Stimulated activated CD8-positive, alpha-beta memory T cell treated with anti-CD3 and anti-CD28 coated beads, Interleukin-2, amount 100 ng/mL, for 48 hours (primary cell): ENCODE data around the gene APOC1.
A peak's percentile ranks its signal among the peaks of the same experiment; 100 is the strongest.
"Not testable (repeated sequence)": the region's sequence is repeated elsewhere in the genome, so short reads cannot be mapped to it uniquely, and the experiment has no call there.

Experiments
- DNase-seq, 2 donors: peaks; one replicate each; pipeline ENCODE4 v3.0.0-alpha.2; 2020; ENCODE audit warnings: low read depth in 2 of 2

APOC1 gene

GRCh38 chr19:44913512-44914432 lies 636 bp upstream of the APOC1 start:
- DNase-seq: not testable (repeated sequence)

- DNase-seq: no peak
Measured at GRCh38 chr19:44924243-44924725, 9.9 kb downstream of the APOC1 start.

- no peak for DNase-seq
Measured at GRCh38 chr19:44925114-44925891, 10.9 kb downstream of the APOC1 start.

GRCh38 chr19:44926245-44927077 lies 12.1 kb downstream of the APOC1 start:
- not testable (repeated sequence) for DNase-seq

GRCh38 chr19:44927746-44928145 lies 13.3 kb downstream of the APOC1 start:
- DNase-seq: no peak

GRCh38 chr19:44930088-44930487 lies 15.7 kb downstream of the APOC1 start:
- no peak for DNase-seq

- no peak for DNase-seq
Measured at GRCh38 chr19:44931541-44931940, 17.1 kb downstream of the APOC1 start.

- no peak for DNase-seq
Measured at GRCh38 chr19:44939668-44940067, 25.3 kb downstream of the APOC1 start.

GRCh38 chr19:44942067-44942571 lies 27.7 kb downstream of the APOC1 start, which contains the start of gene APOC4:
Gene APOC4, plus strand, starts transcription at chr19:44942237. Its CDS starts 41 bp downstream, at chr19:44942278.
- no peak for DNase-seq

- DNase-seq: no peak
Measured at GRCh38 chr19:44943801-44944249, 29.4 kb downstream of the APOC1 start.

GRCh38 chr19:44947041-44947581 lies 32.7 kb downstream of the APOC1 start:
- DNase-seq: no peak

GRCh38 chr19:44948237-44948636 lies 33.8 kb downstream of the APOC1 start:
- no peak for DNase-seq

- DNase-seq: no peak
Measured at GRCh38 chr19:44948763-44949374, 34.5 kb downstream of the APOC1 start.

- no peak for DNase-seq
Measured at GRCh38 chr19:44949550-44949949, 35.1 kb downstream of the APOC1 start.

GRCh38 chr19:44951179-44952159 lies 37.1 kb downstream of the APOC1 start:
- peak; percentile 17 to 36 for DNase-seq

- no peak for DNase-seq
Measured at GRCh38 chr19:44954278-44954648, 39.9 kb downstream of the APOC1 start.

- DNase-seq: peak; percentile 95 to 96
Measured at GRCh38 chr19:44954649-44955504, 40.5 kb downstream of the APOC1 start, which contains the start of gene CLPTM1. Gene CLPTM1, plus strand, starts transcription at chr19:44955380. Its CDS starts 16 bp downstream, at chr19:44955396.
